Measurements from ENCODE around the gene NOX5. TPM values are rescaled to one million over a fixed set of nuclear protein-coding genes. Genes with fewer than 3 reads are reported as not detected.

NOX5 gene
- total and polyA plus RNA-seq, 2 donors (not counting 1 experiment from before 2014, with no cell fraction given): 0.01 to 0.05 TPM

DNA sequence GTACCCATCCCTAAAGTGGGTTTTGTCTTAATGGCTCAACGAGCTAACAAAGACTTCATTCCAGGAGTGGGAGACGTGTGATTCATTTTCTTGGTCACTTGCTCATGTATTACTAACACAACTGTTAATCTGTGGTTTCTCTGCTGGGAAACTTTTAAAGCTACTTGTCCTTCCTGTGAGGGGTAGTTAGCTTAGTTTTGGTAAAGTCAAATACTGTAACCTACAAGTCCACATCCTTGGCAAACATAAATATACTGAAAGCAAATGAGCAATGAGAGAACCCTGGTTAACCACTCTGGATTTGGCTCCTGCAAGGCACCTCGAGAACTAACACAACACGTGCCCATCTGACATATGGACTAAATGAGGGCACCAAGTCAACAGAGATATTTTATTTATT lies 19.9 kb downstream of the NOX5 start:
- Histone ChIP-seq H3K27ac (ENCODE audit: low read length in 2 of 2) (no peak overlapping the region), H2AFZ (ENCODE audit: insufficient read depth, low read depth, low read length, poor library complexity, severe bottlenecking) (no peak overlapping the region), H3K4me2 (replicated peaks; ENCODE audit: low read depth, low read length, poor library complexity, severe bottlenecking) (no peak overlapping the region), H4K20me1 (ENCODE audit: control insufficient read depth, insufficient read depth, low read length, poor library complexity, severe bottlenecking) (no peaks in the 10 kb centered on the region), H3K9ac (ENCODE audit: low read length) (no peak overlapping the region), H3K27me3 (replicated peaks in 1 of 4; ENCODE audit: control extremely low read depth in 1 of 4, control insufficient read depth in 3 of 4, insufficient read depth in 4 of 4, low read length in 3 of 4) (peaks cover 0 to 13% (median 0%) of the 10 kb centered on the region in 4 experiments), H3K9me3 (ENCODE audit: control extremely low read depth in 1 of 3, control insufficient read depth in 2 of 3, insufficient read depth in 1 of 3, low read length in 2 of 3) (no peaks in the 10 kb centered on the region), H3K4me3 (ENCODE audit: control extremely low read depth in 1 of 5, extremely low read depth in 1 of 5, insufficient read depth in 1 of 5, low read depth in 2 of 5, low read length in 4 of 5) (no peak overlapping the region), H3K4me1 (ENCODE audit: control insufficient read depth in 2 of 2, insufficient read depth in 2 of 2, low read length in 2 of 2) (peaks cover 4 to 7% of the 10 kb centered on the region in 2 donors), H3K79me2 (ENCODE audit: control insufficient read depth, insufficient read depth, low read length) (no peaks in the 10 kb centered on the region), H3K36me3 (replicated peaks in 1 of 2; ENCODE audit: control extremely low read depth in 1 of 2, control insufficient read depth in 1 of 2, extremely low read depth in 1 of 2, insufficient read depth in 2 of 2, low read length in 1 of 2) (no peaks in the 10 kb centered on the region)
- H3K27me3 Mint-ChIP-seq: peaks cover 39% of the 10 kb centered on the region
- ATAC-seq (ENCODE audit: low read depth) (no peak), DNase-seq (no peak)
- ChIA-PET POLR2A (no interaction called here), CTCF (interaction anchor here (1.3 kb wide), 1 partner anchor 19 kb away, joined by 3 read pairs; no protein-coding TSS in a partner anchor)
- TF ChIP-seq EZH2 (IDR thresholded peaks at IDR 0.05; ENCODE audit: borderline replicate concordance, insufficient read depth, low read depth, low read length, poor library complexity, severe bottlenecking): no peak
- no peak for TF ChIP-seq CTCF (IDR thresholded peaks at IDR 0.05)
- H3K4me3 Mint-ChIP-seq: no peak overlapping the region
- peaks cover 8% of the 10 kb centered on the region for H3K4me1 Mint-ChIP-seq
- H3K9me3 Mint-ChIP-seq (ENCODE audit: insufficient read depth): no peaks in the 10 kb centered on the region
- no peak overlapping the region for H3K27ac Mint-ChIP-seq
- no CpG with 5 or more reads among the region's 4 CpGs for WGBS (ENCODE audit: insufficient coverage)
- intact Hi-C loops (cut with micrococcal nuclease): no loop called here

DNA sequence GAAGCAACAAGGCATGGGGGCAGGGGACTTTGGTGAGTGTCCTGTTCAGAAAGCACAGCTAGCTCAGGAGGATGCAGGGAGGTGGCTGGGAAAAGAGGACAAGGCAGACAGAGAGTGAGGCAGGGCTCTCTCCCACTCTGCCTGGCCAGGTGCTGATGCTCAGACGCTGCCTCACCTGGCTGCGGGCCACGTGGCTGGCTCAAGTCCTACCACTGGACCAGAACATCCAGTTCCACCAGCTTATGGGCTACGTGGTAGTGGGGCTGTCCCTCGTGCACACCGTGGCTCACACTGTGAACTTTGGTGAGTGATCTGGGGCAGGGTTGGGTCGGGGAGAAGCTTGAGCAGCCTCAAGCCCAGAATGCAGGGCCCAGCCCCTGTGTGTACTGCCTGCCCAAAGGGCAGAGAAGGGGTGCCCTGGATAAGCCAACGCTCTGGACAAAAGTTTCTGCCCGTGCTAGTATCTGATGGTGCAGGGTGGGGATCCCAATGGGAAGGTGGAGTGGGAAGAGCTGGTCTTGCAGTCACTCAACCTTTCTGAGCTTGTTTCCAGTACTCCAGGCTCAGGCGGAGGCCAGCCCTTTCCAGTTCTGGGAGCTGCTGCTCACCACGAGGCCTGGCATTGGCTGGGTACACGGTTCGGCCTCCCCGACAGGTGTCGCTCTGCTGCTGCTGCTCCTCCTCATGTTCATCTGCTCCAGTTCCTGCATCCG lies 20.9 kb downstream of the NOX5 start:
- no peaks in the 10 kb centered on the region for H3K9me3 Mint-ChIP-seq (ENCODE audit: insufficient read depth)

More for the DNA sequence above, 20.9 kb downstream of the NOX5 start:
- no peak overlapping the region for H3K9ac ChIP-seq (ENCODE audit: low read length)
- POLR2A ChIA-PET: no interaction called here
- no peaks in the 10 kb centered on the region for H3K9me3 ChIP-seq (ENCODE audit: control extremely low read depth in 1 of 3, control insufficient read depth in 2 of 3, insufficient read depth in 1 of 3, low read length in 2 of 3)
- no peaks in the 10 kb centered on the region for H3K36me3 ChIP-seq (replicated peaks in 1 of 2; ENCODE audit: control extremely low read depth in 1 of 2, control insufficient read depth in 1 of 2, extremely low read depth in 1 of 2, insufficient read depth in 2 of 2, low read length in 1 of 2)
- Mint-ChIP-seq H3K4me3 (no peak overlapping the region), H3K27ac (no peak overlapping the region), H3K27me3 (peaks cover 34% of the 10 kb centered on the region), H3K4me1 (peaks cover 8% of the 10 kb centered on the region)
- ATAC-seq (ENCODE audit: low read depth): no peak
- no peak for DNase-seq
- H2AFZ ChIP-seq (ENCODE audit: insufficient read depth, low read depth, low read length, poor library complexity, severe bottlenecking): no peak overlapping the region
- peaks cover 4 to 7% of the 10 kb centered on the region in 2 donors for H3K4me1 ChIP-seq (ENCODE audit: control insufficient read depth in 2 of 2, insufficient read depth in 2 of 2, low read length in 2 of 2)
- WGBS (ENCODE audit: insufficient coverage): 67% methylated on average over 16 of the region's 16 CpGs
- H3K4me3 ChIP-seq (ENCODE audit: control extremely low read depth in 1 of 5, extremely low read depth in 1 of 5, insufficient read depth in 1 of 5, low read depth in 2 of 5, low read length in 4 of 5): no peak overlapping the region
- H3K27me3 ChIP-seq (replicated peaks in 1 of 4; ENCODE audit: control extremely low read depth in 1 of 4, control insufficient read depth in 3 of 4, insufficient read depth in 4 of 4, low read length in 3 of 4): peaks cover 0 to 13% (median 0%) of the 10 kb centered on the region in 4 experiments
- H3K79me2 ChIP-seq (ENCODE audit: control insufficient read depth, insufficient read depth, low read length): no peaks in the 10 kb centered on the region
- TF ChIP-seq CTCF (IDR thresholded peaks at IDR 0.05) (no peak), EZH2 (IDR thresholded peaks at IDR 0.05; ENCODE audit: borderline replicate concordance, insufficient read depth, low read depth, low read length, poor library complexity, severe bottlenecking) (no peak)
- H4K20me1 ChIP-seq (ENCODE audit: control insufficient read depth, insufficient read depth, low read length, poor library complexity, severe bottlenecking): no peaks in the 10 kb centered on the region
- intact Hi-C loops (cut with micrococcal nuclease): no loop called here
- no peak overlapping the region for H3K27ac ChIP-seq (ENCODE audit: low read length in 2 of 2)
- CTCF ChIA-PET: no interaction called here
- no peak overlapping the region for H3K4me2 ChIP-seq (replicated peaks; ENCODE audit: low read depth, low read length, poor library complexity, severe bottlenecking)
